ENCODE measurements around the gene SLC4A2. TPM values are rescaled to one million over a fixed set of nuclear protein-coding genes. Genes with fewer than 3 reads are reported as not detected.
"Not testable (repeated sequence)": the region's sequence is repeated elsewhere in the genome, so short reads cannot be mapped to it uniquely, and the experiment has no call there.

The SLC4A2 gene
- total and polyA plus RNA-seq, 7 donors = 12.3 to 124 (median 84.6) TPM

DNA sequence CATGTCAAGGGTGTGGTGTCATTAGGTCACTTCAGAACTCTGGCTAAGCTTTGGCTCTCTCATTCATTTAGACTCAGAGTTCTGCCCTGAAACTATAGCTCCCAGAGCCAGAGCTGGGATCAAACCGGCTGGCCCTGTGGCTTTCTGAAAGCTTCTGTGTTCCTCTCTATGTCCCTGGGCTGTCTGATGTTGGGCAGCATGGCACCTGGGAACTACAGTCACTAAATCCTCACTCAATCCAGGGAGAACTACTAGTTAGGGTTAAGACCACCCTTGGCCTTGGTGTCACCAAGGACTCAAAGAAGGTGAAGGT lies 48.3 kb upstream of the SLC4A2 start:
- Histone ChIP-seq H3K9me3 (no peaks in the 10 kb centered on the region), H3K4me3 (no peak overlapping the region), H3K4me1 (peaks cover 0 to 26% (median 15%) of the 10 kb centered on the region in 4 donors), H3K36me3 (no peaks in the 10 kb centered on the region), H3K27ac (no peak overlapping the region), H3K27me3 (peaks cover 20 to 70% (median 56%) of the 10 kb centered on the region in 3 donors)
- WGBS, 2 donors = 62 to 65% methylated on average over 1 of the region's 1 CpG
- no peak for TF ChIP-seq EP300 (IDR thresholded peaks at IDR 0.05)
- TF ChIP-seq POLR2AphosphoS5 (IDR thresholded peaks at IDR 0.05) = no peak
- no peak for DNase-seq
- intact Hi-C loops (cut with DNase I) = no loop called here

DNA sequence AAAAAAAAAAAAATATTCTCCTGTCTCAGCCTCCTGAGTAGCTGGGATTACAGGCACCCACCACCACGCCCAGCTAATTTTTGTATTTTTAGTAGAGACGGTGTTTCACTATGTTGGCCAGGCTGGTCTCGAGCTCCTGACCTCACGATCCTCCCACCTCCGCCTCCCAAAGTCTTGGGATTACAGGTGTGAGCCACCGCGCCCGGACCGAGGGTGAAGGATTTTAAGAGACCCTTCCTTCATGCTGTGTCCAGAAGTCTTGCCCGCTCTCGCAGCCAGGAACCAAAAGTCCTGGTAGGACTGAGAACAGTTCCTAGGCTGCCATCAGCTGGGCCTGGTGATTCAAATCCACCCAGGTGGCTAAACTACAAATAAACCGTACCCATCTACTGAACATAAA lies 47.8 kb upstream of the SLC4A2 start:
- Histone ChIP-seq H3K27me3 (peaks cover 20 to 76% (median 62%) of the 10 kb centered on the region in 3 donors), H3K4me1 (peaks cover 0 to 26% (median 15%) of the 10 kb centered on the region in 4 donors)
- intact Hi-C loops (cut with DNase I); H3K4me3 ChIP-seq; H3K9me3 ChIP-seq; DNase-seq; H3K36me3 ChIP-seq; H3K27ac ChIP-seq: not testable (repeated sequence)
- 84 to 91% methylated on average over 12 of the region's 12 CpGs for WGBS, 2 donors

DNA sequence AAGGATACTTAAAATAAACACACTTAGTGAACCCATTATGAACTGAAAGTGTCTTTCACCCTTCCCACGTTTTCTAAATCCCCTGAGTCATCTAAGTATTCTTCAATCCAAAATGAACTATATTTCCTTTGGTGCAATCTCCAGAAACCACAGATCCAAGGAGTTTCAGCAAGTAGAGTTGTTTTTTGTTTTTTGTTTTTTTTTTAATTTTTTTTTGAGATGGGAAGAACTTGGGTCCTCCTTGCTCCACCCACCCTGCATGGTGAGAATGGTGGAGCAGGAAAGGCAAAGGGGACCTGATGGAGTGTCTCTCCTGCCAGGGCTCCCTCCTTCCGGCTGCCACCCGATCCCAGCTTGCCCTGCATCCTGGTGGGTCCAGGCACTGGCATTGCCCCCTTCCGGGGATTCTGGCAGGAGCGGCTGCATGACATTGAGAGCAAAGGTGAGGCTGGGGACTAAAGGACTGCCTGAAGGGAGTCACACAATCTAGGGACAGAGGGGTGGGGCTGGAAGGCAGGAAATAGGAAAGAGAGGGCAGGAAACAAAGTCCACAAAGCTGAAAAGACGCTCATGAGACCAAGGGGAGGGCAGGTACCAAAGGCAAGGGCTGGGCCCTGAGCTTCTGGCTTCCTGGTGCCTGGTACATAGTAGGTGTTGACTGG lies 47.2 kb upstream of the SLC4A2 start:
- 29 to 65% methylated on average over 6 of the region's 6 CpGs for WGBS, 2 donors
- H3K4me1 ChIP-seq = peaks cover 0 to 26% (median 15%) of the 10 kb centered on the region in 4 donors
- H3K4me3 ChIP-seq = no peak overlapping the region
- no peaks in the 10 kb centered on the region for H3K9me3 ChIP-seq
- no peak for TF ChIP-seq POLR2A (IDR thresholded peaks at IDR 0.05)
- TF ChIP-seq EP300 (IDR thresholded peaks at IDR 0.05) = no peak
- no peak for TF ChIP-seq POLR2AphosphoS5 (IDR thresholded peaks at IDR 0.05)
- TF ChIP-seq, protein P1, sequence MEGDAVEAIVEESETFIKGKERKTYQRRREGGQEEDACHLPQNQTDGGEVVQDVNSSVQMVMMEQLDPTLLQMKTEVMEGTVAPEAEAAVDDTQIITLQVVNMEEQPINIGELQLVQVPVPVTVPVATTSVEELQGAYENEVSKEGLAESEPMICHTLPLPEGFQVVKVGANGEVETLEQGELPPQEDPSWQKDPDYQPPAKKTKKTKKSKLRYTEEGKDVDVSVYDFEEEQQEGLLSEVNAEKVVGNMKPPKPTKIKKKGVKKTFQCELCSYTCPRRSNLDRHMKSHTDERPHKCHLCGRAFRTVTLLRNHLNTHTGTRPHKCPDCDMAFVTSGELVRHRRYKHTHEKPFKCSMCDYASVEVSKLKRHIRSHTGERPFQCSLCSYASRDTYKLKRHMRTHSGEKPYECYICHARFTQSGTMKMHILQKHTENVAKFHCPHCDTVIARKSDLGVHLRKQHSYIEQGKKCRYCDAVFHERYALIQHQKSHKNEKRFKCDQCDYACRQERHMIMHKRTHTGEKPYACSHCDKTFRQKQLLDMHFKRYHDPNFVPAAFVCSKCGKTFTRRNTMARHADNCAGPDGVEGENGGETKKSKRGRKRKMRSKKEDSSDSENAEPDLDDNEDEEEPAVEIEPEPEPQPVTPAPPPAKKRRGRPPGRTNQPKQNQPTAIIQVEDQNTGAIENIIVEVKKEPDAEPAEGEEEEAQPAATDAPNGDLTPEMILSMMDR (IDR thresholded peaks at IDR 0.05) = no peak
- intact Hi-C loops (cut with DNase I) = no loop called here
- no peak for DNase-seq
- H3K27me3 ChIP-seq = peaks cover 22 to 81% (median 67%) of the 10 kb centered on the region in 3 donors
- H3K27ac ChIP-seq = no peak overlapping the region
- no peaks in the 10 kb centered on the region for H3K36me3 ChIP-seq

DNA sequence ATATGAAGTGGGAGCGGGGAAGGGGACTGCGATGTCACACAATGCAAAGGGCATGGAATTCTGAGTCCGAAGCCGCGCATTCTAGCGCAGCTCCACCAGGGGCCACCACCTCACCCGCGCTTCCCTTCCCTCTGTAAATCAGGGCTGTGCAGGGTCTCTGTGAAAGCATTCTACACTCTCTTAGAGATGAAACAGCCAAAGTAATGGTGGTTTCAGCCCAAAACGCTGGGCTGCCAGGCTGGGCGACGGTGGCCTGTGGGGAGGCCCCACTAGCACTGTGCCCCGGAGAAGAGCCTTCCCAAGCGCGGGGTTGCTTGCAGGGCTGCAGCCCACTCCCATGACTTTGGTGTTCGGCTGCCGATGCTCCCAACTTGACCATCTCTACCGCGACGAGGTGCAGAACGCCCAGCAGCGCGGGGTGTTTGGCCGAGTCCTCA lies 46.5 kb upstream of the SLC4A2 start:
- intact Hi-C loops (cut with DNase I) = no loop called here
- TF ChIP-seq EP300 (IDR thresholded peaks at IDR 0.05) = no peak
- TF ChIP-seq, protein P1 (IDR thresholded peaks at IDR 0.05) = peak in 2 of 4 experiments; percentile 22 to 26
- TF ChIP-seq POLR2A (IDR thresholded peaks at IDR 0.05) = no peak
- TF ChIP-seq POLR2AphosphoS5 (IDR thresholded peaks at IDR 0.05) = no peak
- Histone ChIP-seq H3K4me1 (peaks cover 0 to 30% (median 19%) of the 10 kb centered on the region in 4 donors), H3K27ac (no peak overlapping the region), H3K9me3 (no peaks in the 10 kb centered on the region), H3K36me3 (no peaks in the 10 kb centered on the region), H3K27me3 (peaks cover 26 to 89% (median 75%) of the 10 kb centered on the region in 3 donors), H3K4me3 (no peak overlapping the region)
- WGBS, 2 donors = 45 to 80% methylated on average over 23 of the region's 23 CpGs
- DNase-seq = peak; percentile 63

DNA sequence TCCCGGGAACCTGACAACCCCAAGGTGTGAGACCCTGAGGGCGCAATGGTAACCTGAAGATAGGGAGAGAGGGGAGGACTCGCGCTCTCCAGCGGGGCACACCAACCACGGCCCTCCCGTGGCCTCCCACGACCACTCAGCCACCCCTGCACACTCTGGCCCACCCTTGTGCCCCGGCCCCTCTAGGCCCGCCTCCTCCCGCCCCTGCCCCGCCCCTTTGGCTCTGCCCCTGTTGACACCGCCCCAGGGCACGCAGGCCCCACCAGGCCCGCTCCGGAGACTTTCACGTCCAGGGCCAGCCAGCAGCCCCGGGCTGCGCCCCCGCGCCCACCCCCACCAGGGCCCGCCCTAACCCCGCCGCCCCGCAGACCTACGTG lies 46.0 kb upstream of the SLC4A2 start:
- peaks cover 0 to 33% (median 23%) of the 10 kb centered on the region in 4 donors for H3K4me1 ChIP-seq
- no peak for TF ChIP-seq POLR2AphosphoS5 (IDR thresholded peaks at IDR 0.05)
- TF ChIP-seq, protein P1 (IDR thresholded peaks at IDR 0.05) = no peak
- no peak for TF ChIP-seq EP300 (IDR thresholded peaks at IDR 0.05)
- no peak for TF ChIP-seq POLR2A (IDR thresholded peaks at IDR 0.05)
- no peaks in the 10 kb centered on the region for H3K36me3 ChIP-seq
- no peak overlapping the region for H3K27ac ChIP-seq
- peaks cover 26 to 93% (median 76%) of the 10 kb centered on the region in 3 donors for H3K27me3 ChIP-seq
- no peak for DNase-seq
- H3K9me3 ChIP-seq = no peaks in the 10 kb centered on the region
- H3K4me3 ChIP-seq = peak overlapping the region in 3 of 4 donors; percentile 0 to 40 (median 40)
- intact Hi-C loops (cut with DNase I) = no loop called here
- WGBS, 2 donors = 25 to 57% methylated on average over 26 of the region's 26 CpGs
